HL-60/S4 treated with phorbol 12-myristate 13-acetate at 8.2 ng/mL for 4 days and 3 days (cell line): ENCODE data around the gene LIMCH1.

Source experiments
- in situ Hi-C: fragments of 300-500 bp; cut with MboI; formaldehyde crosslinking; loops from 2 replicates; pipeline ENCODE4 v1.15.0; 2022; ENCODE audit warnings: low sequenced_read_pairs

Gene LIMCH1

GRCh38 chr4:41602886-41603498 is 65.0 kb downstream of the LIMCH1 start:
- in situ Hi-C loops: no loop called here

- in situ Hi-C loops: no loop called here
Measured at GRCh38 chr4:41609851-41610250, 71.9 kb downstream of the LIMCH1 start.

GRCh38 chr4:41610474-41610873 is 72.5 kb downstream of the LIMCH1 start:
- in situ Hi-C loops: no loop called here

- in situ Hi-C loops: no loop called here
Measured at GRCh38 chr4:41611124-41611838, 73.3 kb downstream of the LIMCH1 start.

GRCh38 chr4:41611881-41612871 is 74.2 kb downstream of the LIMCH1 start:
- in situ Hi-C loops: no loop called here

- in situ Hi-C loops: no loop called here
Measured at GRCh38 chr4:41613386-41613785, 75.4 kb downstream of the LIMCH1 start.

- in situ Hi-C loops: no loop called here
Measured at GRCh38 chr4:41613821-41614220, 75.9 kb downstream of the LIMCH1 start.

GRCh38 chr4:41614519-41614918 is 76.6 kb downstream of the LIMCH1 start:
- in situ Hi-C loops: no loop called here

GRCh38 chr4:41619161-41619560 is 81.2 kb downstream of the LIMCH1 start:
- in situ Hi-C loops: no loop called here

GRCh38 chr4:41620594-41621256 is 82.8 kb downstream of the LIMCH1 start:
- in situ Hi-C loops: no loop called here

GRCh38 chr4:41622787-41623186 is 84.8 kb downstream of the LIMCH1 start:
- in situ Hi-C loops: no loop called here

GRCh38 chr4:41624765-41625164 is 86.8 kb downstream of the LIMCH1 start:
- in situ Hi-C loops: no loop called here

GRCh38 chr4:41625531-41625930 is 87.6 kb downstream of the LIMCH1 start:
- in situ Hi-C loops: no loop called here

- in situ Hi-C loops: no loop called here
Measured at GRCh38 chr4:41628936-41629335, 91.0 kb downstream of the LIMCH1 start.

- in situ Hi-C loops: no loop called here
Measured at GRCh38 chr4:41631523-41631922, 93.6 kb downstream of the LIMCH1 start.

GRCh38 chr4:41632481-41633073 is 94.6 kb downstream of the LIMCH1 start:
- in situ Hi-C loops: no loop called here

- in situ Hi-C loops: no loop called here
Measured at GRCh38 chr4:41633321-41633720, 95.4 kb downstream of the LIMCH1 start.

- in situ Hi-C loops: no loop called here
Measured at GRCh38 chr4:41635441-41635840, 97.5 kb downstream of the LIMCH1 start.

GRCh38 chr4:41638203-41638602 is 100.2 kb downstream of the LIMCH1 start:
- in situ Hi-C loops: no loop called here

GRCh38 chr4:41638866-41639265 is 100.9 kb downstream of the LIMCH1 start:
- in situ Hi-C loops: no loop called here

GRCh38 chr4:41639291-41639690 is 101.3 kb downstream of the LIMCH1 start:
- in situ Hi-C loops: no loop called here
